GM21717 (cell line): ENCODE data around the gene LAMA5.
A peak's percentile ranks its signal among the peaks of the same experiment; 100 is the strongest.
"Not testable (repeated sequence)": the region's sequence is repeated elsewhere in the genome, so short reads cannot be mapped to it uniquely, and the experiment has no call there.

ENCODE experiments used
- ATAC-seq: cut with Tn5 transposase; IDR thresholded peaks from one replicate; pipeline ENCODE4 v1.9.1; 2021; ENCODE audit warnings: mild to moderate bottlenecking, moderate library complexity; ENCODE audit not compliant: unreplicated experiment

LAMA5 gene

GRCh38 chr20:62388839-62389600 is 21.9 kb upstream of the LAMA5 start:
- no peak for ATAC-seq

DNA sequence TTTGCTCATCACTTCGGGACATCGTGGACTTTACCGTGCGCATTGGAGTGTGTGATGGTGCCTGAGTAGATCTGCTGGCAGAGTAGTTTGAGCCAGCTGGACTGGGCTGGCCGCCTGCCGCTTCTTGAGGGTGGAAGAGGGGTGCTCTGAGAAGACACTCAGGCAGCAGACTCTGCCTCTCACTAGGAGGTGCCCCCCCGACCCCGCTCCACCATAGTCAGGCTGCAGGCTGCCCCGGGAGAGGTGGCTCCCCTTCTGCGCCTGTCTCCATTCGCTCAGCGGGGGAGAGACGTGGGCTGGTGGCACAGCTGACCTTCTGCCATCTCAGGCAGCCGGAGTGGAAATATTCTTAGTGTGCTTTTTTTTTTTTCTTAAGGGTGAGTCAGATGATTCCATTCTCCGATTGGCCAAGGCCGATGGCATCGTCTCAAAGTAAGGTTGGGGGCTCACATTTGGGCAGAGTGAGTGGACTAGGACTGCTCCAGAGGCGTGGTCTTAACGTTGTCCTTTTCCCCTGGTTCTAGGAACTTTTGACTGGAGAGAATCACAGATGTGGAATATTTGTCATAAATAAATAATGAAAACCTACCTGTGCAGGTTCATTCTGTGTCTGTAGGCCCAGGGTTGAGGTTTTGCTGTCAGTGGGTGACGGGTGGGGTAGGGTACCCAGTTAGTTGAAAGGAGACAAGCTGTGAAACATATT is 21.0 kb upstream of the LAMA5 start:
- no peak for ATAC-seq

DNA sequence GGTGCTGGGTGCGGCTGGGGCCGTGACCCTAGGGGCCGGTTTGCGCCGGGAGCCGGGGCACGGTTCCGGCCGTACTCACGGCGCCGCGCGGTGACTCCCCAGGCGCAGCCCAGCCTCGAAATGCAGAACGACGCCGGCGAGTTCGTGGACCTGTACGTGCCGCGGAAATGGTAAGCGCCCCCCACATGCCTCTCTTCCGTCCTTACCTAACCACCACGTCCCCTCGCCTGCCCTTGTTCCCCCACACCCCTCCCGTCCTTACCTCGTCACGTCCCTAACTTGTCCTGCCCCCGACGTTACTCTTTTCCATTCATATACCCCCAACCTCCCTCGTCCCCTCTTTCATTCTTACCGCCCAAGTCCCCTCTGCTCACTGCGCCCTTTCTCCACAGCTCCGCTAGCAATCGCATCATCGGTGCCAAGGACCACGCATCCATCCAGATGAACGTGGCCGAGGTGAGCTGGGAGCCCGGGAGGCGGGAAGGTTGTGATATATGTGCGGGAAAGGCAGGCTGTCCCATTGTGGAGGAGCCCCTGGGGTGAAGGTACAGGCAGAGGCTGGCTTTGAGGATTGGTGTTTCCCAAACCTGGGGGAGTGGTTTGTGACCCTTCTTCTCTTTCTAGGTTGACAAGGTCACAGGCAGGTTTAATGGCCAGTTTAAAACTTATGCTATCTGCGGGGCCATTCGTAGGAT is 20.3 kb upstream of the LAMA5 start:
- ATAC-seq: no peak

DNA sequence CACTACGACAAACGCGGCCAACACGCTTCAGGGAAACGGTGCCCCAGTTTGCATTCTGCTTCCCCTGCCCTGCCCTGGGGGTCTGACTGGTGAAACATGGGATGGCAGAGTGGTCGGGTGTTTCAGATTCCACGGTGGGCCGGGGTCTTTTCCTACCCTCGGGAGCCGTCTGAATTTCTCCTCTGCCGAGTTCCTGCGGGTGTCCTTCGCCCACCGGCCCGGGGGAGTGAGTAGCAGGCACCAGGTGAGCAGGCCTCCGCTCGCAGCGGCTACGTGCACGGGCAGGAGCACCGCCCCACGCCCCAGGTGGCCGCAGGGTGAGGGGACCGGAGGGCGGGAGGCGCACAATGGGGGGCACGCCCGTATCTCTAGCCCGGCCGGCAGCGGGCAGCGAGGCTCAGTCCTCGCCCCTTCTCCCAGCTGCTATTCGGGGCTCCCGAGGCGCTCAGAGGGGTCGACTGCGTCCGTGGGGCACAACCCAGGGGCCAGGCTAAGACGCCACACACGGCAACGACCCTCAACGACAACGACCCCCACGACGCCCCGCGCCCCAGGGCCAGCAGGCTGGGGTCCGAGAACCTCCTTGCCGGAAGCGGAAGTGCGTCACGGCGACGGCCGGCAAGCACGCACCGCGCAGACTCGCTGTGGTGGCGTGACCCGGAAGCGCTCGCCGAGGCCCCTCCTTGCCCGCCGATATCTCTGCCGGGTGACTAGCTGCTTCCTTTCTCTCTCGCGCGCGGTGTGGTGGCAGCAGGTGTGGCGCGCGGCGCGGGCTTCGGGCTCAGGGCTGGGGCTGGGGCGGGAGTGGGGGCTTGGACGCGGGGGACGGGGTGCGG is 19.5 kb upstream of the LAMA5 start, which contains the start of gene RPS21:
Gene RPS21, plus strand, starts transcription at position 721 of the 836 bp plus-strand sequence. CDS start 236 bp downstream, outside the sequence.
- ATAC-seq: peak; percentile 68

DNA sequence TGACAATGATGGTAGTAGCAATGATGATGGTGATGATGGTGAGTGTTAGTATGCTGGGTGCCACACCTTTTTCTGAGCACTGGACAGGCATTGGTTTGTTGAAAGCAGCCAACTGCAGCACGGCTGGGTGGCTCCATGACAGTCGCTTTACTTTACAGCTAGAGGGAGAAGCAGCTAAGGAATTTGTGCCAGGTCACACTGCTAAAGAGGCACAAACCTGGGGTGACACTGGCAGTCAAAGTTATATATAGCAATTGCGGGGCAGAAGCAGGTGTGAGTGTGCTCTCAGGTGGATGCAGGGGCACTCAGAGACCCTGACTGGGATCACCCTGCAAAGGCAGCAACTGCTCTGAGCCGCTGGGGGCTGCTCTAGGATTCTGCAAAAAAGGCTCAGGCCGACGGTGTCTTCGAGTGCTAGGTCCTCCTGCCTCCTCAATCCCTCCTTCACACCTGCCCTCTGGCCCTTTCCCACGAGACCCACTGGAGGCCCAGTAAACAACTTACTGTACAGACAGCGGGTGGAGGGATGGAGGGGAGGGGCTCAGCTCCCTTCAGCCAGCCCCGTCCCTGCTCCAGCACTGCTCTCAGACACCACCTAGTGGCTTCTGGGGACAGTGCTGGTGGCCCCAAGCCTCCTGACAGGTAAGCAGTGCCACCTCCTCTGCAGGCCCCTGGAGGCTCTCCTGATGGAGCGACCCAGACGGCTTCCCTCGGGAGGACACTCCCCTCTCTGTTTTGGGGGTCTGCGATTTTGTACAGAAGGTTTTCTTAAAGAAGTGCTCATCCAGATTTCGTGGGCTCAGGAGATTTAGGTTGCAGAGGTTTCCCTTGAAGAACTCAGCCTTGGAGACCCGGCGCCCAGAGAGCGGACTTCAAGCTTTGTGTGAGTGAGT is 15.4 kb upstream of the LAMA5 start:
- peak; percentile 60 for ATAC-seq

- no peak for ATAC-seq
Measured at GRCh38 chr20:62381842-62382241, 14.7 kb upstream of the LAMA5 start.

GRCh38 chr20:62381202-62381797 is 14.2 kb upstream of the LAMA5 start:
- no peak for ATAC-seq

DNA sequence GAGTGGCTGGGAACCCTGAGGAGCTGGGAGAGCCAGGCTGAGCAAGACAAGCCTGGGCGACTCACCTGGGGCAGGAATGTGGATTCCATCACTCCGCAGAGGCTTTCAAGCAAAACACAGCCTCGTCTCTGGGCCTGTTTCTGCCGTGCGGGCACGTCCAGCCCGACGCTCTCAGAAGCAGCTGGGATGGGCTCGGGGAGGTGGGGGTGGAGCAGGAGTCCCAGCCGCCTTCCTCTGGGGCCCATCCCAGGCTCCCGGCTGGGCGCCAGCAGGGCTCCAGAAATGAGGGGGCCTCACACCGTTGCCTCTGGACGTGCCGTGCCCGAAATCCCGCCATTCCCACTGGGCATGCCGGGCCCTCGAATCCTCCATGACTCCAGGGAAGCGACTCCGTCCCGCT is 11.1 kb upstream of the LAMA5 start:
- no peak for ATAC-seq

DNA sequence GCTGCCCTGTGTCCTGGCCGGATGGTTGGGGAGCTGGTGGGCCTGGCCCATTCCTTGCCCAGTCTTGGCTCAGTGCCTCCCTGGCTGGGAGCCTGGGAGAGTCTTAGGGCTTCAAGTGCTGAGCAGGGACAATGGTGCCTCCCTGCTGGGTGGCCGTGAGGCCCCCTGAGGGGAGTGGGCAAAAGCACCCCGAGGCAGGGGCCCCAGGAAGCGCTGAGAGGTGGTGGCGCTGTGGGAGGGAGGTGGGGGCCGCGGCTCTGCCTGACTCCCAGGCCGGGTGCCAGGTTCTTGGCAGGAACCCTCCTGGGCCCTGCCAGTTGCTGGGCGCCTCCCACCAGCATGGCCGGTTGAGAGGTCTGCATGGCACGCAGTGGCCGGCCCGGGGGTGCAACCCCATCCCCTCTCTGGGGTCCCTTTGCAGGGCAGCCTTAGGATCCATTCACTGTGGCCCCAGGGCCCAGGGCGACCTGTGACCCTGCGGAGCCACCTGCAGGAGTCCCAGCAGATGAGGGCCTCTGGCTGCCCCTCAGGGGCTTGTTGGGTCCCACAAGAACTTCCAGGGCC is 10.6 kb upstream of the LAMA5 start:
- no peak for ATAC-seq

- ATAC-seq: no peak
Measured at GRCh38 chr20:62377064-62377461, 10.0 kb upstream of the LAMA5 start.

- no peak for ATAC-seq
Measured at GRCh38 chr20:62376112-62377063, 9.3 kb upstream of the LAMA5 start.

DNA sequence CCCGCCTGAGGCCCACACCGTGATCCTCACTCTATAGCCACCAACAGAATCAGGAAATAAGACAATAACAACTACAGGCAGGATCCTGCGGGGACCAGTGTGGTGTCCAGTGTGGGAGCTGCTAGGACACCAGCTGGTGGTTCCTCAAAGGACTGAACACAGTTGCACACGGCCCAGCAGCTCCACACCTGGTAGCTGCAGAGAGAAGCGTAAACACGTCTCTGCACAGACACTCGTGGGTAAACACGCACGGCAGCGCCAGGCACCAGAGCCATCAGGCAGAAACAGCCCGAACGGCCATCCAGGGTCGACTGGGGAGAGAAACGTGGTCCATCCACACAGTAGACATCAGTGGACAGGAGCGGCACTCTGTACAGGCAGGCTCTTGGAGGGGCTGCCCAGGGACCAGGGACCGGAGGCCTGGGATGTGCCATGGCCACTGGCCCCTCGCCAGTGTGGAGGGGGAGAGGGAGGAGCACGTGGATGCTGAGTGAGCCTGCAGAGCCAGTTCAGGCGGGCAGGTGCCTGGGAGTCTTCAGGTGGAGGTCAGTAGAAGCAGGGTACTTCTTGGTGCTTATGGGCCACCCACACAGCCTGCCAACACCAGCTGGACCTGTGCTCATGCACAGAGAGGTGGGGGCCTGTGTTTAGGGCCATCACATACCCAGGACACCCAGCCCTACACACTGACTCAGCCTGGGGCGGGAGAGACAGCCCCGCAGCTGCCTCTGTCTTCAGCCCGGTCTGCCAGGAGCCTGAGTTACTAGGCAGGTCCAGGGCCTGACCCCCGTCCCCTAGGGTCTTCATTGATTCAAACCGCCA is 7.4 kb upstream of the LAMA5 start:
- no peak for ATAC-seq

GRCh38 chr20:62373631-62374179 is 6.6 kb upstream of the LAMA5 start:
- ATAC-seq: not testable (repeated sequence)

- no peak for ATAC-seq
Measured at GRCh38 chr20:62372042-62372993, 5.2 kb upstream of the LAMA5 start.

GRCh38 chr20:62371588-62372041 is 4.5 kb upstream of the LAMA5 start:
- ATAC-seq: no peak
